Measurements from ENCODE around the gene PPY.

DNA sequence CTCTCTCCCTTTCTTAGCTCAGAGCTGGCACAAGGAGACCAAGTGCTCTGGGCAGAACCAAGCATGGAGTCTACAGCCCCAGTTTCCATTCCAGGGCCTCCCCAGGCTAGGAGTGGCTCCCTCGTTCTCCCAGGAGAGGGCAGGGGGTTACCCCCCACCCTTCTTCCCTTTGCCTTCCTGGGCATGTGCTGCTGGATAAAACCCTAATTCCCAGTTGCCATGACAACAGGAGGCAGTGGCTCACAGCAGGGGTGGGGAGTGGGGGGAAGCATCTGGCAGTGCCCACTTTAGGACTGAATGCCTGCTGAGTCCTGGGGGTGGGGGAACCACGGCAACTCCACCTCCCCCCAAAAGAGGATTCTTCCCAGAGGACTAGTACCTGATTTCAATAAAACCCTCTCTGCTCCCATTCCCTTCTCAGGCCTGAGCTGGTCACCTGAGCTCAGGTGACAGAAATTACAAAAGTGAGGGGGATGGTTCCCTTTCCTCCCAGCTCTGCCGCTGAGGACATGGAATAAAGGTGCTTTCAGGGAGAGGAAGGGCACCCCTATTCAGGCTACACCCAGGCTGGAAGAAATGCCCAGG, 36.8 kb downstream of the PPY start:
- TF ChIP-seq, protein P1, sequence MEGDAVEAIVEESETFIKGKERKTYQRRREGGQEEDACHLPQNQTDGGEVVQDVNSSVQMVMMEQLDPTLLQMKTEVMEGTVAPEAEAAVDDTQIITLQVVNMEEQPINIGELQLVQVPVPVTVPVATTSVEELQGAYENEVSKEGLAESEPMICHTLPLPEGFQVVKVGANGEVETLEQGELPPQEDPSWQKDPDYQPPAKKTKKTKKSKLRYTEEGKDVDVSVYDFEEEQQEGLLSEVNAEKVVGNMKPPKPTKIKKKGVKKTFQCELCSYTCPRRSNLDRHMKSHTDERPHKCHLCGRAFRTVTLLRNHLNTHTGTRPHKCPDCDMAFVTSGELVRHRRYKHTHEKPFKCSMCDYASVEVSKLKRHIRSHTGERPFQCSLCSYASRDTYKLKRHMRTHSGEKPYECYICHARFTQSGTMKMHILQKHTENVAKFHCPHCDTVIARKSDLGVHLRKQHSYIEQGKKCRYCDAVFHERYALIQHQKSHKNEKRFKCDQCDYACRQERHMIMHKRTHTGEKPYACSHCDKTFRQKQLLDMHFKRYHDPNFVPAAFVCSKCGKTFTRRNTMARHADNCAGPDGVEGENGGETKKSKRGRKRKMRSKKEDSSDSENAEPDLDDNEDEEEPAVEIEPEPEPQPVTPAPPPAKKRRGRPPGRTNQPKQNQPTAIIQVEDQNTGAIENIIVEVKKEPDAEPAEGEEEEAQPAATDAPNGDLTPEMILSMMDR (IDR thresholded peaks at IDR 0.05) = no peak
- TF ChIP-seq POLR2A (IDR thresholded peaks at IDR 0.05) = no peak
